HG03280 (cell line): ENCODE measurements around the gene MICAL2.

Source experiments
- ATAC-seq: cut with Tn5 transposase; IDR thresholded peaks from one replicate; pipeline ENCODE4 v1.9.1; 2021; ENCODE audit warnings: mild to moderate bottlenecking, moderate library complexity; ENCODE audit not compliant: unreplicated experiment

The MICAL2 gene

GRCh38 chr11:12110201-12110713 is at the start of gene MICAL2:
TSS of gene MICAL2 (plus strand) at chr11:12110590. CDS start at chr11:12162156, 51,566 bp downstream.
- peak; percentile 98 for ATAC-seq

GRCh38 chr11:12061851-12062560 is 48.4 kb upstream of the MICAL2 start:
- ATAC-seq: no peak

- ATAC-seq: no peak
Observed at GRCh38 chr11:12063251-12063650, 47.1 kb upstream of the MICAL2 start.

GRCh38 chr11:12064136-12064953 is 46.0 kb upstream of the MICAL2 start:
- no peak for ATAC-seq

- ATAC-seq: no peak
Observed at GRCh38 chr11:12064954-12065280, 45.5 kb upstream of the MICAL2 start.

GRCh38 chr11:12066056-12066798 is 44.2 kb upstream of the MICAL2 start:
- no peak for ATAC-seq

- no peak for ATAC-seq
Observed at GRCh38 chr11:12066799-12067508, 43.4 kb upstream of the MICAL2 start.

GRCh38 chr11:12067796-12068357 is 42.5 kb upstream of the MICAL2 start:
- ATAC-seq: no peak

GRCh38 chr11:12069066-12069676 is 41.2 kb upstream of the MICAL2 start:
- ATAC-seq: no peak

- no peak for ATAC-seq
Observed at GRCh38 chr11:12070446-12071267, 39.7 kb upstream of the MICAL2 start.

- no peak for ATAC-seq
Observed at GRCh38 chr11:12071574-12071973, 38.8 kb upstream of the MICAL2 start.

- no peak for ATAC-seq
Observed at GRCh38 chr11:12073436-12073835, 37.0 kb upstream of the MICAL2 start.

- no peak for ATAC-seq
Observed at GRCh38 chr11:12073886-12074285, 36.5 kb upstream of the MICAL2 start.

- ATAC-seq: no peak
Observed at GRCh38 chr11:12074529-12075195, 35.7 kb upstream of the MICAL2 start.

- no peak for ATAC-seq
Observed at GRCh38 chr11:12075291-12075690, 35.1 kb upstream of the MICAL2 start.

GRCh38 chr11:12075822-12076821 is 34.3 kb upstream of the MICAL2 start:
- ATAC-seq: no peak

- no peak for ATAC-seq
Observed at GRCh38 chr11:12076840-12077534, 33.4 kb upstream of the MICAL2 start.
